Endometrial microvascular endothelial cells (primary cell): ENCODE results near the gene NPFF. TPM values are rescaled to one million over a fixed set of nuclear protein-coding genes. Genes with fewer than 3 reads are reported as not detected.

ENCODE experiments used
- in situ Hi-C: cut with HindIII; loops from 2 replicates; pipeline ENCODE4 v1.10.0; 2017; ENCODE audit warnings: low sequenced_read_pairs, low pct_unique_long_range_greater_than_20kb; ENCODE audit errors: inconsistent ontology term
- total RNA-seq: library from RNA; depleted of rRNA; stranded (reverse); fragments of >200 nt; gene quantifications from one replicate; pipeline ENCODE4 v1.2.3, GENCODE V29; 2015; ENCODE audit errors: inconsistent ontology term

NPFF gene
- total RNA-seq, 1 donor from 2014 or later = not detected

- in situ Hi-C loops = no loop called here
These were observed 7.0 kb downstream of the NPFF start for GRCh38 chr12:53500142-53500775.

DNA sequence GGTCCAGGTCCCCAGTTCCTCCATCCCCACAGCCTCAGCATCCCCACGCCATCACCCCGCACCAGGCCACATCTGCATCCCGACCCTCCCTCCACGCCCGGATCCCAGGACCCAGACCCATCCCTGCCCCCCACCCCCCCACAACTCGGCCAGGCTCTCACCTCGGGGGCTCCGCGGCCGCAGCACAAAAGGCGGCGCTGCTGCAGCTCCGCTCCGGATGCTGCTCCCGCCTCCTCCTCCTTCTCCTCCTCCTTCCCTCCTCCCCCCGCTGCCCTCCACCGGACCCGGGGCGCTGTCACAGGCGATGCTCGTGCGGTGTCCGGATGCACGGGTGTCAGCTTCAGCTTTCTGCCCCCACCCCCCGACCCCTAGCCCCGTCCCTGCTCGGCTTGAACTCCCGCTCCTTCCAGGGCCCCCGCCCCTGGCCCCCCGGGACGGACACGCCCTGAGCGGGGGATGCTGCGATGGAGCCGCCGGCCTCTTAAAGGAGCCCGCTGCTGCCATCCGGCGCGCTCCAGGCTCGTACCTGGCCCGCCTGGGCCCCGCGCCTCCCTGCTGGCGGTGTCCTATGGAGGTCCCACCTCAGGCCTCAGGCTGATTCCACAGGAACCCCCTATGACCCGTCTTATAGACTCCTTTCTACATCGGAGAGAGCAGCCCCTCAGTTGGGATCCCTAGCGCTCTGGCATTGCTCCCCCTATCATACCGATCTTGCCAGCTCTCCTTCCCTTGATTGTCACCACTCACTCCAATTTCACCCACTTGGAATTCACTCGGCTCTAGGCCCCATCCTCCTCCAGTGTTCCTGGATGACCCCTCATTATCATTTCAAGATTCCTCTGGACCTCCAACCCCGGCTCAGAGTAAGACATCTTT is 7.8 kb downstream of the NPFF start, which contains the start of gene MAP3K12:
MAP3K12 (minus strand) TSS at position 193 of the 876 bp plus-strand sequence. CDS start 12,067 bp downstream, outside the sequence.
- in situ Hi-C loops = no loop called here

GRCh38 chr12:53498235-53498630 is 9.1 kb downstream of the NPFF start:
- in situ Hi-C loops = no loop called here

GRCh38 chr12:53497461-53497860 is 9.8 kb downstream of the NPFF start:
- in situ Hi-C loops = no loop called here

DNA sequence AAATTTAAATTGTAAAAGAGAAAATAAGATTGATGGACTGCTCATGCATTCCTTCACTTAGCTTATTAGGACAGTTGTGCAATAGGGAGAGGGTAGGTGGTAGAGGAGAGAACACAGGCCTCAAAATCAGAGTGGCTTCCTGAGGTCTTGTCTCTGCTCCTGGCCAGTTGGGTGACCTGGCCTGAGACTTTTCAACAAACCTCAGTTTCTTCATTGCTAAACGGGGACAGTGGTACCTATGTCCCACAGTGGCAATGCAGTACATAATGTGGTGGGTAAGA is 10.6 kb downstream of the NPFF start:
- in situ Hi-C loops = no loop called here

DNA sequence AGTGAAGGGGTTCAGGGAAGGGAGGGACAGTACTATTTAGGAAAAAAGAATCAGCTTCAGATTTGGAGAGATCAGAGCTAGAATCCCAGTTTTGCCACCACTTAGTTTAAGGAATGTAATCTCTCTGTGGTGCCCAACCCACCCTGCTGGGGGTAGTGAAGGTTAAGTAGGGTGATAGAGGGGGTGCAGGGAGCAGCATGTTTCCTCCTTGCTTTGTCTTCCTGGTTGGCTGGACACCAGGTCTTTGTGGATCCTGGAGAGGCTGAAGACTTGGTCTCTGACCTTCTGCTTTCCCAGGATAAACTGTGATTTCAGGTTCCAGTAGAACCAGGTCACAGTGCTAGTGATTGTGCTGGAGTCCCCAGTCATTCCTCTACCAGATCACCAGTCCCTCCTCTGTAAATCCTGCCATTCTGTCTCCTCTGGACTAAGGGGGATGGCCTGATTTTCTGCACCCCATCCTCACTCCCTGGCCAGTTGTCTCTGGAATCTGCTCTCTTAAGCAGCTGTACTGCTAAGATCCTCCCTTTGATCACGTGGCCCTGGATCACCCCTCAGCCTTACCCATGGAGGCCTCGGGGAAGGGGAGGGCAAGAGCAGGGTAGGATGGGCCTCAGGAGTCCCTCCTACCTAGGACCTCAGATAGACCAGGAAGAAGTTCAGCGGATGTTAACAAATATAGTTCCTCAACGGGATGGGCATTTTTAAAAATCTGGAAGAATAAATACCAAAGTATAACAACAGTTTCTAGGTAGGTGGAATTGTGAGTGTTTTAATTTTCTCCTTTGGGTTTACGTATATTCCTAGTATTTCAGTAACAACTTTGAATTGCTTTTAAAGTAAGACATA is 11.2 kb downstream of the NPFF start:
- in situ Hi-C loops = no loop called here

DNA sequence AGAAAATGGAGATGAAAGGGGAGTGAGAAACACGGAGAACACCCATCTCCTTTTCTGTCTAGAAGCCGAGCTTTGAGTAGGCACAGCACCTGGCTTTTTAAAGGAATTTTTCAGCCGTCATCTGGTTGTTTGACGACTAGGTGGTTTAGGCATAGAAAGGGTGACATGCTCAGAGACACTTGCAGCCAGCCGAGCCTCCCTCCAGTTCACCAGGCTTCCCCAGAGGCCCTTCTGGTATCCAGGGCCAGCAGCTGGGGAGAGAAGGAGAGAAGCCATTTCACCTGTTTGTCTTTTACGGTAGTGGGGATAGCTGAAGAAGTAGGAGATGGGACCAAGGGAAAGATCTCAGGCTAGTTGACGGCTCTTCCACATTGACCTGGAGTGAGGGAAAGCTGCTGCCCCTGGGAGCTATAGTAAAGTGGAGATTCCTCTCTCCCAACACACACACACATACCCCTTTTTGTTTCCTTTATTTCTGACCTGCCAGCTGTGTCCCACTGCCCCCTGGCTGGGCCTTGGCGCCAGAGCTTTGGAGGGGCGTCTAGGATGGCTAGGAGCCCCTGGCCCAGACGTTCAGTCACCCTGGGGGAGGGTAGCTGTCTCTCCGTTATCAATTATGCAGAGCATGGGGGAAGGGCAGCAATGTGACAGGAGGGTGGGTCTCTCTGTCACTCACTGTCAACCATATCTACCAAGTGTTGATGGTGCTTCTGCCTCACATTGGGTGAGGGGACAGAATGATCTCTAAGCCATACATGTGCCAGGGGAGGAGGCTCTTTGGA is 13.5 kb downstream of the NPFF start:
- in situ Hi-C loops = no loop called here

- in situ Hi-C loops = no loop called here
These were observed 14.3 kb downstream of the NPFF start for GRCh38 chr12:53492830-53493609.

- in situ Hi-C loops = no loop called here
These were observed 15.1 kb downstream of the NPFF start for GRCh38 chr12:53492188-53492587.

- in situ Hi-C loops = no loop called here
These were observed 17.9 kb downstream of the NPFF start for GRCh38 chr12:53489242-53489864.

GRCh38 chr12:53486736-53487487 is 20.4 kb downstream of the NPFF start:
- in situ Hi-C loops = no loop called here

- in situ Hi-C loops = no loop called here
These were observed 21.1 kb downstream of the NPFF start for GRCh38 chr12:53485955-53486735.

GRCh38 chr12:53484686-53485575 is 22.4 kb downstream of the NPFF start:
- in situ Hi-C loops = no loop called here

- in situ Hi-C loops = no loop called here
These were observed 23.3 kb downstream of the NPFF start for GRCh38 chr12:53483979-53484377.

- in situ Hi-C loops = no loop called here
These were observed 23.9 kb downstream of the NPFF start for GRCh38 chr12:53483225-53483978.
